Thyroid gland (tissue), 4 donors: ENCODE results near the gene RAET1L. TPM values are rescaled to one million over a fixed set of nuclear protein-coding genes. Genes with fewer than 3 reads are reported as not detected.

Experiments used
- DNase-seq, 2 donors: peaks; one replicate each; pipeline ENCODE4 v3.0.0-alpha.2; 2019
- H3K27ac ChIP-seq, 3 donors: fragments of 200-600 bp; sonication (generic); 1 replicate in 2 of 3; 2 replicates in 1 of 3; pipeline ENCODE4 v1.5.1; 2016 to 2019; ENCODE audit warnings: mild to moderate bottlenecking in 1 of 3, moderate library complexity in 1 of 3
- H3K27me3 ChIP-seq: fragments of 200-600 bp; sonication (generic); one replicate; pipeline ENCODE4 v1.5.1; 2019
- H3K36me3 ChIP-seq, 2 donors: fragments of 200-600 bp; sonication (generic); one replicate each; pipeline ENCODE4 v1.5.1; 2016 to 2019
- H3K4me1 ChIP-seq, 2 donors: fragments of 200-600 bp; sonication (generic); one replicate each; pipeline ENCODE4 v1.5.1; 2017 to 2019
- H3K4me3 ChIP-seq, 3 donors: fragments of 200-600 bp; sonication (generic); replicated peaks in 1 of 3; 1 replicate in 2 of 3; 2 replicates in 1 of 3; pipeline ENCODE4 v1.5.1; 2016; ENCODE audit warnings: mild to moderate bottlenecking in 1 of 3
- H3K9me3 ChIP-seq: fragments of 200-600 bp; sonication (generic); one replicate; pipeline ENCODE4 v1.5.1; 2017
- POLR2A ChIP-seq, 2 donors: fragments of 450-650 bp; IDR thresholded peaks; one replicate each; pipeline ENCODE4 v1.6.1; 2017; ENCODE audit warnings: antibody characterized with exemption in 2 of 2, mild to moderate bottlenecking in 2 of 2, moderate library complexity in 1 of 2
- WGBS, 2 donors: methylation state at CpG; one replicate each; pipeline ENCODE4 v1.1.5; 2017; 5-methylcytosine and 5-hydroxymethylcytosine counted together
- intact Hi-C: fragments of 100-400 bp; cut with DNase I; formaldehyde crosslinking; loops from one replicate; pipeline ENCODE4 v1.15.1; 2023
- total RNA-seq, 4 donors: library from RNA; depleted of rRNA; stranded (reverse); fragments of >200 nt; gene quantifications; one replicate each; pipeline ENCODE4 v1.2.3, GENCODE V29; 2016
- TF ChIP-seq, protein P1 (sequence below), 6 experiments: fragments of 200-600 bp in 3 of 6; fragments of 450-650 bp in 3 of 6; sonication (generic) in 3 of 6; IDR thresholded peaks; one replicate each; pipeline ENCODE4 v1.5.1; 2016 to 2019; ENCODE audit warnings: antibody characterized with exemption in 6 of 6, mild to moderate bottlenecking in 2 of 6, inconsistent platforms in 1 of 6, moderate library complexity in 1 of 6

RAET1L gene
- total RNA-seq, 4 donors from 2014 or later = not detected

DNA sequence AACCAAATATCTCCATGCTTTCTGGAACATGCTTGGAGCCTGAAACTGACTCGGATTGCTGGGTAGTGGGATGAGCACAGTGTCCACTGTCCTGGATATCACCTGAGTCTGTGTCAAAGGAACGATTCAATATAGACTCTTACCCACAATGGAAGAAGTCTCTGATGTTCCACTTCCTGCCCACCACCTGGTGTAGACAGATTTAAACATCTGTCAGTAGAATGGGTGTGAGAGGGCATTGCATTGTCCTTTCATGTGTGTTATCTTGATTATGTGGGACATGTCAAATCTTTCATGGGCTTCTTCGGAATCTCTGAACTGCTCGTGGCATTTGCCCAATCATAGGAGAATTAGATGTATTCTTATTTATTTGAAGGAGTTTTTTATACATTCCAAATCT lies 22.8 kb upstream of the RAET1L start:
- TF ChIP-seq POLR2A (IDR thresholded peaks at IDR 0.05) = no peak
- TF ChIP-seq, protein P1, sequence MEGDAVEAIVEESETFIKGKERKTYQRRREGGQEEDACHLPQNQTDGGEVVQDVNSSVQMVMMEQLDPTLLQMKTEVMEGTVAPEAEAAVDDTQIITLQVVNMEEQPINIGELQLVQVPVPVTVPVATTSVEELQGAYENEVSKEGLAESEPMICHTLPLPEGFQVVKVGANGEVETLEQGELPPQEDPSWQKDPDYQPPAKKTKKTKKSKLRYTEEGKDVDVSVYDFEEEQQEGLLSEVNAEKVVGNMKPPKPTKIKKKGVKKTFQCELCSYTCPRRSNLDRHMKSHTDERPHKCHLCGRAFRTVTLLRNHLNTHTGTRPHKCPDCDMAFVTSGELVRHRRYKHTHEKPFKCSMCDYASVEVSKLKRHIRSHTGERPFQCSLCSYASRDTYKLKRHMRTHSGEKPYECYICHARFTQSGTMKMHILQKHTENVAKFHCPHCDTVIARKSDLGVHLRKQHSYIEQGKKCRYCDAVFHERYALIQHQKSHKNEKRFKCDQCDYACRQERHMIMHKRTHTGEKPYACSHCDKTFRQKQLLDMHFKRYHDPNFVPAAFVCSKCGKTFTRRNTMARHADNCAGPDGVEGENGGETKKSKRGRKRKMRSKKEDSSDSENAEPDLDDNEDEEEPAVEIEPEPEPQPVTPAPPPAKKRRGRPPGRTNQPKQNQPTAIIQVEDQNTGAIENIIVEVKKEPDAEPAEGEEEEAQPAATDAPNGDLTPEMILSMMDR (IDR thresholded peaks at IDR 0.05) = no peak
- no peaks in the 10 kb centered on the region for H3K36me3 ChIP-seq
- H3K4me3 ChIP-seq = no peak overlapping the region
- H3K9me3 ChIP-seq = no peaks in the 10 kb centered on the region
- no peaks in the 10 kb centered on the region for H3K4me1 ChIP-seq
- 83% methylated on average over 4 of the region's 4 CpGs for whole genome bisulfite sequencing, 2 donors
- intact Hi-C loops = no loop called here
- H3K27ac ChIP-seq = no peak overlapping the region
- no peaks in the 10 kb centered on the region for H3K27me3 ChIP-seq
- no peak for DNase-seq

DNA sequence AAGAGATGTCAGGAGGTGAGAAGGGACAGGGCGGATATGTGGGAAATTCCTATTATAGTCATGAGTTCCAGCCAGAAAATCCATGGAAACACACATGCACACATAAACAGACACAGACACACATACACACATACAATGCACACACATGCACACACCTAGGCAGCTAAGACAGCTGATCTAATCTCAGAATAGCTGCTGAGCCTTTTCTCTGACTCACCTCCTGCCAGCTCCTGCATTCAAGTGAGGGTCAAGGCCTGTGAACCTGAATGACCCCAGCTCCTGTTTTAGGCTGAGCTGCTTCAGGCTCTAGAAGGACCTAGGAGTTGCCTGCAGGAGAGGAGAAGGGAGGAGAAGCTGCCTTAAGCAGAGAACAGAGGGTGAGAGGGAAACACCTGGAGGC lies 21.6 kb upstream of the RAET1L start:
- Histone ChIP-seq H3K27ac (no peak overlapping the region), H3K36me3 (no peaks in the 10 kb centered on the region), H3K27me3 (no peaks in the 10 kb centered on the region), H3K4me1 (no peaks in the 10 kb centered on the region), H3K9me3 (no peaks in the 10 kb centered on the region), H3K4me3 (no peak overlapping the region)
- TF ChIP-seq, protein P1 (IDR thresholded peaks at IDR 0.05) = no peak
- no peak for TF ChIP-seq POLR2A (IDR thresholded peaks at IDR 0.05)
- no peak for DNase-seq
- intact Hi-C loops = no loop called here
- WGBS, 2 donors = 83 to 92% methylated on average over 1 of the region's 1 CpG

- H3K4me3 ChIP-seq = no peak overlapping the region
- no peaks in the 10 kb centered on the region for H3K27me3 ChIP-seq
- 92 to 95% methylated on average over 10 of the region's 10 CpGs for WGBS, 2 donors
- H3K9me3 ChIP-seq = no peaks in the 10 kb centered on the region
- DNase-seq = no peak
- no peaks in the 10 kb centered on the region for H3K36me3 ChIP-seq
- H3K4me1 ChIP-seq = no peaks in the 10 kb centered on the region
- TF ChIP-seq POLR2A (IDR thresholded peaks at IDR 0.05) = no peak
- TF ChIP-seq, protein P1 (IDR thresholded peaks at IDR 0.05) = no peak
- intact Hi-C loops = no loop called here
- H3K27ac ChIP-seq = no peak overlapping the region
Measured at GRCh38 chr6:150044621-150045145, 19.4 kb upstream of the RAET1L start.

DNA sequence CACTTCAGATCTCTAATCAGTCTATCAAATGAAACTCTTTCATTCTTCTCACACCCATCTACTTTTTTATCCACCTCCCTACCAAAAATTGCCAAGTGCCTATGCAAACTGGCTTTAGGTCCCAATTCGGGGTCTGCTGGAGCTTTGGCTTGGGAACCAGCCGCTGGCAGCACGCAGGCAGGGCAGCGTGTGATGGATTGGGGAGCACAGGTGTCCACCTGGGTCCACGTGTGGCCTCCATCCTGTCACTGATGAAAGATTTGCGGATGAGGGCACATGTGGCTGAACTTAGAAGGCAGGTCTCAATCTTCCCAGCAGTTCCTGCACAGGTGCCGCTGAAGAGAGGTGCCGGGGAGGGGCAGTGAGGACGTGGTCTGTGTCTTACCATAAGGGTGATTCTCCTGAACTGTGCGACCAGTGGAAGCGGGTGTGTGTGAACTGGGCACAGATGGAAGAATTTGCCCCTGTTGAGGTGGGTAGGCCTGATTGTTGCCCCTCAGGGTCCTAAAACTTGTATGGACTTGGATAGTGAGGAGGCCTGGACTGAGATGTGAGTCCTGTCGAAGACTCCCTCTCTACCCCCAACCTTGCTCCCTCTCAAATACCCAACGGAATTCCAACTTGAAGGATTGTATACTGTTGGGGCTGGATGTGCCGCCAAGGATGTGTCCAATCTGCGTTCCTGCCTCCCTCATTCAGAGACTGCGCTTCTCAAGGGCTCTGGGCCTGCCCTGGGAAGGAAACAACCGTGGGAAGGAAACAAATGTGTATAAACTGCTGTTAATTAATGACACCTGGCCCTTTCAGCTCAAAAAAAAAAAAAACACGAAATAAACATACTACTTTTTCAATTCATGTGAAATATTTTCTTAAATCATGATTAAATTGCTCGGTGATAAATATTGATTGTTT lies 18.4 kb upstream of the RAET1L start:
- intact Hi-C loops = no loop called here
- H3K27me3 ChIP-seq = no peaks in the 10 kb centered on the region
- 81 to 85% methylated on average over 19 of the region's 19 CpGs for WGBS, 2 donors
- H3K4me1 ChIP-seq = no peaks in the 10 kb centered on the region
- no peaks in the 10 kb centered on the region for H3K9me3 ChIP-seq
- no peak overlapping the region for H3K27ac ChIP-seq
- DNase-seq = no peak
- H3K4me3 ChIP-seq = no peak overlapping the region
- H3K36me3 ChIP-seq = no peaks in the 10 kb centered on the region
- TF ChIP-seq, protein P1 (IDR thresholded peaks at IDR 0.05) = no peak
- no peak for TF ChIP-seq POLR2A (IDR thresholded peaks at IDR 0.05)

DNA sequence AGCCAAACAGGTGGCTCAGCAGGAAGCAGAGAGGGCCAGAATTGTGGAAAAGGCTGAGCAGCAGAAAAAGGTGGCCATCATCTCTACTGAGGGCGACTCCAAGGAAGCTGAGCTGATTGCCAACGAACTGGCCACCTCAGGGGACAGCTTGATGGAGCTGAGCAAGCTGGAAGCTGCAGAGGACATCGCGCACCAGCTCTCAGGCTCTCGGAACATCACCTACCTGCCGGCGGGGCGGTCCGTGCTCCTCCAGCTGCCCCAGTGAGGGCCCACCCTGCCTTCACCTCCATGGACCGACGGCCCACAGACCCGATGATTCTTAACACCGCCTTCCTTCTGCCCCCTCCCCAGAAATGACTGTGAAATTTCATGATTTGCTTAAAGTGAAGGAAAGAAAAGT lies 17.8 kb upstream of the RAET1L start:
- TF ChIP-seq POLR2A (IDR thresholded peaks at IDR 0.05) = no peak
- TF ChIP-seq, protein P1 (IDR thresholded peaks at IDR 0.05) = no peak
- DNase-seq = no peak
- Histone ChIP-seq H3K4me1 (peaks cover 2 to 4% of the 10 kb centered on the region in 2 donors), H3K4me3 (no peak overlapping the region), H3K27ac (no peak overlapping the region), H3K27me3 (peaks cover 4% of the 10 kb centered on the region), H3K36me3 (no peaks in the 10 kb centered on the region), H3K9me3 (no peaks in the 10 kb centered on the region)
- 90 to 94% methylated on average over 13 of the region's 13 CpGs for WGBS, 2 donors
- intact Hi-C loops = no loop called here
